Effector memory CD4-positive, alpha-beta T cell (primary cell): ENCODE data around the gene PAX7.
"Not testable (repeated sequence)": the region's sequence is repeated elsewhere in the genome, so short reads cannot be mapped to it uniquely, and the experiment has no call there.

ENCODE experiments used
- DNase-seq, 3 donors: peaks; one replicate each; pipeline ENCODE4 v3.0.0-alpha.2; 2020
- H3K27ac ChIP-seq: 2 replicates; pipeline ENCODE4 v1.7.0; 2013; ENCODE audit warnings: mild to moderate bottlenecking, low read length, moderate library complexity; ENCODE audit not compliant: insufficient read depth, poor library complexity, severe bottlenecking
- H3K27me3 ChIP-seq: replicated peaks from 2 replicates; pipeline ENCODE4 v1.7.0; 2013; ENCODE audit warnings: mild to moderate bottlenecking, low read length; ENCODE audit not compliant: insufficient read depth, control insufficient read depth, poor library complexity, severe bottlenecking
- H3K36me3 ChIP-seq: 2 replicates; pipeline ENCODE4 v1.7.0; 2013; ENCODE audit warnings: mild to moderate bottlenecking, low read length, moderate library complexity; ENCODE audit not compliant: control insufficient read depth, insufficient read depth
- H3K4me1 ChIP-seq: 2 replicates; pipeline ENCODE4 v1.7.0; 2013; ENCODE audit warnings: low read length, mild to moderate bottlenecking; ENCODE audit not compliant: control insufficient read depth, insufficient read depth, poor library complexity, severe bottlenecking
- H3K4me3 ChIP-seq: 2 replicates; pipeline ENCODE4 v1.7.0; 2013; ENCODE audit warnings: low read length, low read depth, mild to moderate bottlenecking; ENCODE audit not compliant: insufficient read depth, poor library complexity, severe bottlenecking
- H3K9me3 ChIP-seq: 2 replicates; pipeline ENCODE4 v1.7.0; 2013; ENCODE audit warnings: mild to moderate bottlenecking, low read length, moderate library complexity; ENCODE audit not compliant: control insufficient read depth

PAX7 gene

GRCh38 chr1:18676332-18676781 is 45.7 kb downstream of the PAX7 start:
- Histone ChIP-seq H3K4me1 (no peaks in the 10 kb centered on the region), H3K27ac (no peak overlapping the region), H3K36me3 (no peaks in the 10 kb centered on the region), H3K27me3 (no peaks in the 10 kb centered on the region), H3K9me3 (no peaks in the 10 kb centered on the region), H3K4me3 (no peak overlapping the region)
- DNase-seq: no peak

DNA sequence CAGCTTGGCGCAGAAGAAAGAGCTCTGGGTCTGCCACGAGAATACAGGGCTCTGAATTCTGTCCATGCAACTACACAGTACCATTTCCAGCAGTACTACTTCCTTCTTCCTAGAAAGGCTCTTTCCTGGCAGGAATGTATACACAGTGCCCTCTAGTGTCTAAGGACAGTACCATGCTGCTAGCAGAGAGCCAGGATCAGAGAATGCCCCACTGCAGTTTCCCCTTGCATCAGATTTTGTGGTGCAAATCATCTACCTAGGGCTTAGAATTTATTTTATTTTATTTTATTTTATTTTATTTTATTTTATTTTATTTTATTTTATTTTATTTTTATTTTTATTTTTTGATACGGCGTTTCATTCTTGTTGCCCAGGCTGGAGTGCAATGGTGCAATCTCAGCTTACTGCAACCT is 50.8 kb downstream of the PAX7 start:
- H3K4me3 ChIP-seq: no peak overlapping the region
- H3K9me3 ChIP-seq: no peaks in the 10 kb centered on the region
- H3K27ac ChIP-seq: no peak overlapping the region
- H3K27me3 ChIP-seq: no peaks in the 10 kb centered on the region
- no peaks in the 10 kb centered on the region for H3K4me1 ChIP-seq
- no peaks in the 10 kb centered on the region for H3K36me3 ChIP-seq
- DNase-seq: no peak

DNA sequence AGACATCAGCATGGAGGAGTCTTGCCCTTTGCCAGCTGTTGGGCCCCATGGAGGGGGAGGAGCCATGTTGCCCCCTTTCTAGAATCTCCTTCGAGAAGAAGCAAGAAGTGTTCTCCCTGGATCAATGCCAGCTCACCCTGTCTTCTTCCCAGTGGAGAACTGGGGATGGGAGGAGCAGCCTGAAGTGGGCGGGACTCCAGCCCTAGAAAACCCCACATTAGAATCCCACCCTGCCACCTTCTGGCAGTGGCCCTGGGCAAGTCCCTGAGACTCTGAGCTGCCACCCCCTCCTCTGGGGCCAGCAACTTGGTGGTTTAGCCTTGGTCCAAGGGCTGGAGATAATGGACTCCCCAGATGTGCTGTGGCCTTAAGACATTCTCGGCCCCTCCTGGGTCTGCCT is 51.7 kb downstream of the PAX7 start:
- no peak overlapping the region for H3K27ac ChIP-seq
- no peak for DNase-seq
- H3K27me3 ChIP-seq: no peaks in the 10 kb centered on the region
- H3K9me3 ChIP-seq: no peaks in the 10 kb centered on the region
- H3K4me1 ChIP-seq: no peaks in the 10 kb centered on the region
- H3K4me3 ChIP-seq: no peak overlapping the region
- no peaks in the 10 kb centered on the region for H3K36me3 ChIP-seq

GRCh38 chr1:18684303-18684702 is 53.7 kb downstream of the PAX7 start:
- no peak for DNase-seq
- Histone ChIP-seq H3K36me3 (no peaks in the 10 kb centered on the region), H3K27ac (no peak overlapping the region), H3K4me1 (no peaks in the 10 kb centered on the region), H3K27me3 (no peaks in the 10 kb centered on the region), H3K4me3 (no peak overlapping the region), H3K9me3 (no peaks in the 10 kb centered on the region)

GRCh38 chr1:18686540-18686939 is 55.9 kb downstream of the PAX7 start:
- Histone ChIP-seq H3K27ac (no peak overlapping the region), H3K36me3 (no peaks in the 10 kb centered on the region), H3K27me3 (no peaks in the 10 kb centered on the region), H3K9me3 (no peaks in the 10 kb centered on the region), H3K4me1 (no peaks in the 10 kb centered on the region), H3K4me3 (no peak overlapping the region)
- DNase-seq: no peak

DNA sequence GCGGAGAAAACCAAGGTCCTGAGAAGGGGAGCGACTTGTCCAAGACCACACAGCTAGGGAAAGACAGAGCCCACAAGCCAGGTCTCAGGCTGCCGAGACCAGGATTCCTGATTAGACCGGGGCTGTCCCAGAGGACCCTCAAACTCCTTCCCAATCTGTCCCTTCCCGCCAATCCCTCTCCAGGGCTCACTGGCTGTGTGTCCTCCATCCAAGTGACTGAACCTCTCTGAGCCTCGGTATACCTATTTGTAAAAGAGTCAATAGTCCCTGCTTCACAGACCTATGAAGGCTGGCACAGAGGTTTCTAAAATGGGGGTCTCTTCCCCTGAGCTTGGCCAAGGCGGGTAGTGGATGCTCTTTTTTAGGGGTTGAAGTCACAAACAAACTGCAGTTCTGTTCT is 56.6 kb downstream of the PAX7 start:
- Histone ChIP-seq H3K4me1 (no peaks in the 10 kb centered on the region), H3K27ac (no peak overlapping the region), H3K36me3 (no peaks in the 10 kb centered on the region), H3K27me3 (no peaks in the 10 kb centered on the region), H3K4me3 (no peak overlapping the region), H3K9me3 (no peaks in the 10 kb centered on the region)
- no peak for DNase-seq

DNA sequence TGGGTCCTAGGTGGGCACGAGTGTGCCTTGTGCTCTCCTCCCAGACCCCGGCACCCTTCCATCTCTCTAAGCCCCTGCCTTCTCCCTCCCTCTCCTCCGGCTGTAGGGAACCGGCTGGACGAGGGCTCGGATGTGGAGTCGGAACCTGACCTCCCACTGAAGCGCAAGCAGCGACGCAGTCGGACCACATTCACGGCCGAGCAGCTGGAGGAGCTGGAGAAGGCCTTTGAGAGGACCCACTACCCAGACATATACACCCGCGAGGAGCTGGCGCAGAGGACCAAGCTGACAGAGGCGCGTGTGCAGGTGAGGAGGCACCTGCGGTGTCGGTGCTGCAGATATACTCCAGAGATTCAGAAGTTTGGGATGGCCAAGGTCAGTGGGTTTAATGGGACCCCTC is 61.0 kb downstream of the PAX7 start:
- H3K36me3 ChIP-seq: no peaks in the 10 kb centered on the region
- peaks cover 4% of the 10 kb centered on the region for H3K27me3 ChIP-seq
- no peaks in the 10 kb centered on the region for H3K9me3 ChIP-seq
- H3K4me3 ChIP-seq: no peak overlapping the region
- no peaks in the 10 kb centered on the region for H3K4me1 ChIP-seq
- H3K27ac ChIP-seq: no peak overlapping the region
- DNase-seq: no peak

DNA sequence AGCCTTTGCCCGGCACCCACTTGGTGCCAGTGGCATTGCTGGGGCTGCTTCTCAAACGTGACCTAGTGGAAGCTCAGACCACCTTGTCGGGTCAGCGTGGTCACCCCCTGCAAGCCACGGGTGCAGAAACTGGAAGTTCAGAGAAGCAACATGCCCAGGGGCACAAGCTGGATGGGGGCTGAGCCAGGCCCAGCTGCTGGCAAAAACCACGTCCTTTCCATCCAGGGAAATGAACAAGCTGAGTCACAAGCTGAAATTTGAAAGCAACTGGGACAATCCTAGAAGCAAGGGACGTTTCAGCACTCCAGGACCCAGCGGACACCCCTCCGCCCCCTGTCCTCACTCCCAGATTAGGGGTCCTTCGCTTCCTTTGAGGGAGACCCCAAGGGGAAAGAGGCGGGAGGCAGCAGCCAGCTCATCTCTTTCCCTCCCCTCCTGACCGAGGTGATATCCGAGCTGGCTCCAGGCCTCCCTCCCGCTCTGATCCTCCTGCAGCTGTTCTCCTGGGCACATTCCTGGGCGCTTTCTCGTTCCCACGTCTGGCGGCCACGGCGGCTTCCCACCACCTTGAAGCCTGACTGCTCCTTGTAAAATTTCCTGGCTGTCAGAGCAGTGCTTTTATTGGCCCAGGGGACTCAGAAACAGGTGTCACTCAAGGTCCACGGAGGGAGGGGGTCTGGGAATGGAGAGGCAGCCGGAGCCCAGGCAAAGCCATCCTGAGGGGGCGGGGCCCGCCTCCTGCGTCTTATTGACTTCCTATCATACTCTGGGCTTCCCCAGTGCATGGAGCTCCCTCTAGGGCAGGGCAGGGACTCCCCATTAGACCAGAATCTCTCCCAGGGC is 62.8 kb downstream of the PAX7 start:
- Histone ChIP-seq H3K27me3 (peaks cover 4% of the 10 kb centered on the region), H3K36me3 (no peaks in the 10 kb centered on the region), H3K4me1 (no peaks in the 10 kb centered on the region), H3K4me3 (no peak overlapping the region), H3K27ac (no peak overlapping the region), H3K9me3 (no peaks in the 10 kb centered on the region)
- no peak for DNase-seq

- not testable (repeated sequence) for H3K27me3 ChIP-seq
Measured at GRCh38 chr1:18694289-18694688, 63.6 kb downstream of the PAX7 start.

GRCh38 chr1:18697541-18697940 is 66.9 kb downstream of the PAX7 start:
- Histone ChIP-seq H3K27ac (no peak overlapping the region), H3K4me3 (no peak overlapping the region), H3K36me3 (no peaks in the 10 kb centered on the region), H3K4me1 (no peaks in the 10 kb centered on the region), H3K27me3 (peaks cover 4% of the 10 kb centered on the region), H3K9me3 (no peaks in the 10 kb centered on the region)
- no peak for DNase-seq

More at GRCh38 chr1:18694289-18694688, 63.6 kb downstream of the PAX7 start:
- H3K4me3 ChIP-seq, H3K27ac ChIP-seq, H3K4me1 ChIP-seq, H3K36me3 ChIP-seq, H3K9me3 ChIP-seq, DNase-seq: not testable (repeated sequence)
